Retinal pigment epithelial cell (primary cell): ENCODE data around the gene RASSF3.
A peak's percentile ranks its signal among the peaks of the same experiment; 100 is the strongest.

Experiments used
- DNase-seq: peaks from one replicate; pipeline ENCODE4 v3.0.0-alpha.2; 2010; ENCODE audit warnings: low read depth
- H3K4me3 ChIP-seq: 2 replicates; pipeline ENCODE4 v1.5.1; 2011; ENCODE audit warnings: mild to moderate bottlenecking, low read length, control low read depth, moderate library complexity
- TF ChIP-seq, protein P1 (sequence below): conservative IDR thresholded peaks from 2 replicates; pipeline ENCODE4 v1.5.1; 2011; ENCODE audit warnings: low read depth, low read length, control low read depth, inconsistent platforms

RASSF3 gene

DNA sequence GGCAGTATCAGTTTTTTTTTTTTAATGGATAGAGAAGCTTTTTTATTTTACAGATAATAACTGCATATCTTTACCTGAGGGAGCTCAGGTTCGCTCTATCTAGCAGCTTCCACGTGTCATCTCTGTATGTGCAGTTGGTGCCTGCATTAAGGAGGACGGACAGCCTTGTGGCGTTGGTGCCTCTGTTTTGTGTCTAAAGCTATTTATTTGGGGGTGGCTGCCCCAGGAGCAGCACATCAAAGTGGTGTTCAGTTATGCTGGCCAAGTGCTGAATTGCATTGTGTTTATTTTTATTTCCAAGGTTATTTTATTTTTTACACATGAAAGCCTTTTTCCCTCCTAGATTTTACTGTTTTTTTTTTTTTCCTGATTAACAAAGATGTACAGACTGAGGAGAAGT is 59.7 kb downstream of the RASSF3 start:
- no peak for DNase-seq
- H3K4me3 ChIP-seq, result no peak overlapping the region
- TF ChIP-seq, protein P1, sequence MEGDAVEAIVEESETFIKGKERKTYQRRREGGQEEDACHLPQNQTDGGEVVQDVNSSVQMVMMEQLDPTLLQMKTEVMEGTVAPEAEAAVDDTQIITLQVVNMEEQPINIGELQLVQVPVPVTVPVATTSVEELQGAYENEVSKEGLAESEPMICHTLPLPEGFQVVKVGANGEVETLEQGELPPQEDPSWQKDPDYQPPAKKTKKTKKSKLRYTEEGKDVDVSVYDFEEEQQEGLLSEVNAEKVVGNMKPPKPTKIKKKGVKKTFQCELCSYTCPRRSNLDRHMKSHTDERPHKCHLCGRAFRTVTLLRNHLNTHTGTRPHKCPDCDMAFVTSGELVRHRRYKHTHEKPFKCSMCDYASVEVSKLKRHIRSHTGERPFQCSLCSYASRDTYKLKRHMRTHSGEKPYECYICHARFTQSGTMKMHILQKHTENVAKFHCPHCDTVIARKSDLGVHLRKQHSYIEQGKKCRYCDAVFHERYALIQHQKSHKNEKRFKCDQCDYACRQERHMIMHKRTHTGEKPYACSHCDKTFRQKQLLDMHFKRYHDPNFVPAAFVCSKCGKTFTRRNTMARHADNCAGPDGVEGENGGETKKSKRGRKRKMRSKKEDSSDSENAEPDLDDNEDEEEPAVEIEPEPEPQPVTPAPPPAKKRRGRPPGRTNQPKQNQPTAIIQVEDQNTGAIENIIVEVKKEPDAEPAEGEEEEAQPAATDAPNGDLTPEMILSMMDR, result no peak

- peak; percentile 74 for DNase-seq
- TF ChIP-seq, protein P1, result no peak
- no peak overlapping the region for H3K4me3 ChIP-seq
Measured at GRCh38 chr12:64670919-64671639, 60.8 kb downstream of the RASSF3 start.

- H3K4me3 ChIP-seq, result no peak overlapping the region
- DNase-seq, result no peak
- TF ChIP-seq, protein P1, result no peak
Measured at GRCh38 chr12:64671681-64672080, 61.4 kb downstream of the RASSF3 start.

DNA sequence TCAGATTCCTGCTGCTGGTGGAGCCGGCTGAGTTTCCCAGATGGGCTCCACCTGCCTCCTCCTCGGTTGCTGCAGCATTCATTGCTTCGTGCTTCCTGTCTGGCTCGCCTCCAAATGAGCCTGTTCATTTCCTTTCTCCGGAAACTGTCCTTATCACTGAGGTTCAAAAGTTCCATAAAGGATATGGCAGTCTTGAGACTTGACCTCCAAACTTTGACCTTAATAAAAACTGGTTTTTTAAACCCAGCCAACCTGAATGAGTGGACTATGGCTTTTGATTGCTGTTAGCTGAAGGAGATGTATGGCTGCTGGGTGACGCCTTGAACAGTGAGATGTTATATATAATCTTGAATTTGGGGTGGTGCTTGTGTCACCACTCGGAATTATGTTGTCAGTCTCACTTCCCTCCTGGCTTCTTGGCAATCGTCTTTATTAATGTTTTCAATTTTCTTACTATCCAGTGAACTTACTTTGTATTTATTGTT is 62.7 kb downstream of the RASSF3 start:
- no peak for DNase-seq
- no peak overlapping the region for H3K4me3 ChIP-seq
- TF ChIP-seq, protein P1, result no peak

GRCh38 chr12:64673490-64674169 is 63.3 kb downstream of the RASSF3 start:
- H3K4me3 ChIP-seq, result no peak overlapping the region
- TF ChIP-seq, protein P1, result no peak
- DNase-seq, result peak; percentile 82

DNA sequence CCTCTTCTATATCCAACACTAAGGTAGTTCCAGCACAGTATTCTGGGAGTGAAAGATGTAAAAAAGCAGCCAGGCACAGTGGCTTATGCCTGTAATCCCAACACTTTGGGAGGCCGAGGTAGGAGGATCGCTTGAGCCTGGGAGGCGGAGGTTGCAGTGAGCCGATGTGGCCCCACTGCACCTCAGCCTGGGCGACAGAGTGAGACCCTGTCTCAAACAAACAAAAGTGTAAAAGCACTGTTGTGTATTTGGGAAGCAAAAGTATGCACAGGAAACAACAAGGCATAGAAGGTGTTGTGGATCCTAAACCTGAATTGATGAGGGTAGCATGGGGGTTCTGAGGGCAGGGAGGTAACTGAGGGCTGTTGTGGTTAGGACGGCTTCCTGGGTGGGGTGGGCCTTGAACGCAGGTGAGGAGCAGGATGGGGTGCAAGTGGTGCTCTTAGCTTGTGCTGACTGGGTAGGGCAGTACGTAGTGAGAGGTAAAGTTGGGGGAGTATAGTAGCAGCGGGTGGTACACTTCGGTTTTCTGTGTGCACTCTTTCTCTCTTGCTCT is 64.2 kb downstream of the RASSF3 start:
- TF ChIP-seq, protein P1, result no peak
- DNase-seq, result no peak
- no peak overlapping the region for H3K4me3 ChIP-seq
